Left lobe of liver (tissue), 2 donors: ENCODE results near the gene ZNF26. TPM values are rescaled to one million over a fixed set of nuclear protein-coding genes. Genes with fewer than 3 reads are reported as not detected.
"Not testable (repeated sequence)": the region's sequence is repeated elsewhere in the genome, so short reads cannot be mapped to it uniquely, and the experiment has no call there.

Source experiments
- ATAC-seq: fragments of 200-7000 bp; cut with Tn5 transposase; one replicate; pipeline ENCODE4 v1.9.1; 2020; ENCODE audit warnings: mild to moderate bottlenecking, moderate library complexity
- DNase-seq: peaks from one replicate; pipeline ENCODE4 v3.0.0-alpha.2; 2020; ENCODE audit warnings: low spot score
- total RNA-seq: library from RNA; stranded (reverse); gene quantifications from one replicate; pipeline ENCODE4 v1.2.1, GENCODE V29; 2021
- donor health status: DM: no; HTN: no; CAD: no; lungs with moderate emphysema.
- donor health status: DM: no; HTN: yes; CAD: no.

Gene ZNF26
- total RNA-seq, 1 donor from 2014 or later: 5.1 TPM

DNA sequence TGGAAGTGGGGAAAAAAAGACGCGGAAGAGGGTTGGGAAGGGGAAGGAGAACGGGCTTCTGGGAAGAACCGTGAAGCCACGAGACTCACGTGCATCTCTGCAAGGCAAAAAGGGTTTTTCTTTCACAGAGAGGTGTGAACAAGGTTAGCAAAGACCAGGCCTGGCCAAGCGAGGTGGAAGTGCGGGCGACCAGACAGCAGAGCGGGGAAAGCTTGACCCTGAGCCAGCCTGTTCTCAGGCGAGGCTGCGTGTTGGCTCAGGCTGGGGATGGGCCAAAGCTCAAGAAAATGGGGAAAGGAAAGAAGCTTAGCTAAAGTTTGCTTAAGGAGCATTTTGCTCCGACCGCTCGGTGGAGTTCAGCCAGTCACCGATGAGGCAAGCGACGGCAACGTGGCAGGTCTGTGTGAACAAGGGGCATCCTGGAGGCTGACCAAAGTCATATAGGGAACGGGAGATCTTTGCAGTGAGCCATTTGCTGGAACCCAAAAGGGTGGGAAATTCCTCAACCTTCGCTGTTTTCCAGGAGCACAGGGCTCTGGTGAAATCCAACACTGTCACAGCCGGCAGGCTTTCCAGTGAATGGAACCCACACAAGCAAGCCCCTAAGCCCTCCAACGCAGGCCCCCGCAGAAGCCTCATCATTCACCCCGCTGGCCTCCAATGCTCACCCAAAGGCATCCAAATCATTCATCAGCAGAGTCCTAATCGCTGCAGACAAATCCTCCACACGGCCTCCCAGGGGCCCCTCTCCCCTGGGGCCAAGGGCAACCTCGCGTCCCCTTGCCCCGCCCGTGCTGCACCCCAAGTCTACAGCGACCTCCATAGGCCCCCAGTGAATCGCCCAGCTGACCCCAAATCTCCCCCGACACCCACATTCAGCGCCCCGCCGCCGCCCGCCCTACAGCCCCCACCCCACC lies 30.8 kb upstream of the ZNF26 start:
- DNase-seq: peak; percentile 64
- ATAC-seq: peak; percentile 59

DNA sequence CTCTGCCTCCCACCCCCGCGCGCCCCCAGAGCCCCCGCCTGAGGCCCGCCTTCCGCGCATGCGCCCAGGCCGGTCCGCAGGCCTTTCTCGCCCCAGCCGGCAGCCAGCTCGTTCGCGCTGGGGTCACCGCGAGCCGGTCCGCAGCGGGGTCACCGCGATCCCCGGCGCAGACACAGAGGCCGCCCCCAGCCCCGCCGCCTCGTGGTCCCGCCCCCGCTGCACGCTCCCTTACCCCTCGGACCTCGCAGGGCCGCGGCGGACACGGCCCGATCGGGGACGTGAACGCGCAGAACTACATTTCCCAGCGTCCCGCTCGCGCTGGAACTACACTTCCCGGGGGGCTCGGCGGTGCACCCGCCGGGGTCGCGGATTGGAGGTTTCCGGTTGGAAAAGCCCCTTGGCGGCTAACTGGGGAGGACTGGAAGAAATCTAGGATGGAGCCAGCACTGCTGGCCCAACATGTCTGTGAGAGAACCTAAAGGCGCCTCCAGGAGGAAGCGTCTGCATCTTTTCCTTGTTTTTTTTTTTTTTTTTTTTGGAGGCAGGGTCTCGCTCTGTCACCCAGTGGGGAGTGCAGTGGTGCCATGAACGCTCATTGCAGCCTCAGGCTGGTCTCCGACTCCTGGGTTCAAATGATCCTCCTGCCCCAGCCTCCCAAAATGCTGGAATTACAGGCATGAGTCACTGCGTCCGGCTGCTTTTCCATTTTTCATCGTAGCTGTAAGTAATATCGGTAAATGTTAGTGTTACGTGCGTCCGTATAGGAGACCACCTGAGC lies 30.0 kb upstream of the ZNF26 start, which contains the start of gene ZNF605:
Gene ZNF605, minus strand, starts transcription at position 296 of the 778 bp plus-strand sequence. CDS start 10,671 bp downstream, outside the sequence.
- ATAC-seq (peak; percentile 95), DNase-seq (peak; percentile 92)

DNA sequence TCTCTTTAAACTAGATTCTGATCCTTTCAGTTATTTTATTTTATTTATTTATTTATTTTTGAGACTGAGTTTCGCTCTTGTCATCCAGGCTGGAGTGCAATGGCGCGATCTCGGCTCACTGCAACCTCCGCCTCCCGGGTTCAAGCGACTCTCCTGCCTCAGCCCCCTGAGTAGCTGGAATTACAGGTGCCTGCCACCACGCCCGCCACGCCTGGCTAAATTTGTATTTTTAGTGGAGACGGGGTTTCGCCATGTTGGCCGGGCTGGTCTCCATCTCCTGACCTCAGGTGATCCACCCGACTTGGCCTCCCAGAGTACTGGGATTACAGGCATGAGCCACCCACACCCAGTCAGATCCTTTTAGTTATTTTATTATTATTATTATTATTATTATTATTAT lies 24.4 kb upstream of the ZNF26 start:
- DNase-seq, ATAC-seq: not testable (repeated sequence)

DNA sequence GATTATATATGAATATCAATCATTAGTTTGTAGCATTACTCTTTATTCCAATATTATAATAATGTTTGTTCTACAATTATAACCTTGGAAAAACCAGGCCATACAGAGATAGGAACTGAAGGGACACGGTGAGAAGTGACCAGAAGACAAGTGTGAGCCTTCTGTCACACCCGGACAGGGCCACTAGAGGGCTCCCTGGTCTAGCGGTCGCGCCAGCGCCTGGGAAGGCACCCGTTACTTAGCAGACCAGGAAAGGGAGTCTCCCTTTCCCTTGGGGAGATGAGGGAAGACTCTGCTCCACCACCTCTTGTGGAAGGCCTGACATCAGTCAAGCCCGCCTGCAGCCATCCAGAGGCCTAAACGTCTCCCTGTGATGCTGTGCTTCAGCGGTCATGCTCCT lies 22.2 kb upstream of the ZNF26 start:
- not testable (repeated sequence) for ATAC-seq

DNA sequence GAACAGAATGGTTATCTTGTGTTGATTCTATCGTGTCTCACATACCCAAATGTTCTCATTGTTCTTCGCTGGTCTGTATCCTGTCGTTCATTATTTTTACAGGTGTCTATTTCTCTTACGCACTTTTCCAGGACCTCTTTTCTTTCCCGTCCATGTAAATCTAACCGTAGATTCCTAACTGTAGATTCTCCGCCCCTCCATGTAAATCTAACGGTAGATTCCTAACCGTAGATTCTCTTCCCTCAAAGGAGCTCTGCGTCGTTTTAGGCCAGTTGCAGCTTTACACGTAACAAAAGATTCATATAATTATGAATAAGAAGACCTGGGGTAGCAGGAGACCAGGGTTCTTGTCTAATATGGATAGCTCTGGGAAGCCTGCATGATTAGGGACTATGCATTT lies 20.4 kb upstream of the ZNF26 start:
- DNase-seq (no peak), ATAC-seq (no peak)

More for the DNA sequence above, 22.2 kb upstream of the ZNF26 start:
- not testable (repeated sequence) for DNase-seq

DNA sequence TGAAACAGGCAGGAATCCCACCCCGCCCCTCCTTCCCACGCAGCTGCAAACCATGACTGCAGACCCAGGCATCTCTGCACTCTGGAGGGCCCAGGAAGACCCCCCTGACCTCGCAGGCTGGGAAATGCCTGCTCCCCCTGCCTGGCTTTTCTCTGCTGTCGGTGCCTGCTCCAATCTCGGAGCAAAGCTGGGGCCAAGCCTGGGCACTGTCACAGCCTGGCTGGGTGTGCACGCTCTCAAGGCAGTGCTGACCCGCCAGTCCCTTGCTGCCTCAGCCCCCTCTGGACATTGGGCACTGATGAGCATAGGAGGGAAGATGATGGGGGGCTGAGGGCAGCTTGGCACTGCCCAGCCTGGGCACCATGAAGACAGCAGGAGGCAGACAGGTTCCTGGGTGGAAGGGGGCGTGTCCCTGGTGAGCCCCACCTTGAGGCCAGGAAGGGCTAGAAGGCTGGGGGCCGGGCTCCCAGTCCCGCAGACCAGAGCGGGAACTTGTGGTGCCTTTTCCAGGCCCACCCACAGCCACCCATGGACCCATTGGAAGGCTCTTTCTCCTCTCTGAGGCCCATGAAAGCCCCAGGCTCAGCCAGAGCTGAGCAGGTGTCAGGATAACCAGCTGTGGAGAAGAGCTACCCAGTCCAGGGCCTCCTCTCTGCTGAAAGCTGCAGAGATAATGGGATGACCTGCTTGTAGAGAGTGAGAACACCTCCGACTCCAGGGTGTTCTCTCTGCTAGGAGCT lies 19.3 kb upstream of the ZNF26 start:
- ATAC-seq: no peak

DNA sequence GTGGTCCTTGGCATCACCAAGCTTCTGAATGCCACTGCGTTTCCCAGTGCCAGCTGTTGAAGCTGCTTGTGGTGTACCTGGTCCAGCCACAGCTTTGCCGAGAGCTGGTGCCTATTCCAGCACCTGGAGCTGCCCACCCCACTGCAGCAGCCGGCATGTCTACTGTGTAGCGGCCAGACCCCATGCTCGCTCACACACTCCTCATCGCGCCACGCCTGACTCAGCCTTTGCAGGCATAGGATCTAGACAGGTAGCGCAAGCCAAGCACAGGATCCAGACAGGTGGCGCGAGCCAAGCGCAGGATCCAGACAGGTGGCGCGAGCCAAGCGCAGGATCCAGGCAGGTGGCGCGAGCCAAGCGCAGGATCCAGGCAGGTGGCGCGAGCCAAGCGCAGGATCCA lies 18.4 kb upstream of the ZNF26 start:
- DNase-seq: no peak
- ATAC-seq: no peak

More for the DNA sequence above, 19.3 kb upstream of the ZNF26 start:
- DNase-seq: no peak

DNA sequence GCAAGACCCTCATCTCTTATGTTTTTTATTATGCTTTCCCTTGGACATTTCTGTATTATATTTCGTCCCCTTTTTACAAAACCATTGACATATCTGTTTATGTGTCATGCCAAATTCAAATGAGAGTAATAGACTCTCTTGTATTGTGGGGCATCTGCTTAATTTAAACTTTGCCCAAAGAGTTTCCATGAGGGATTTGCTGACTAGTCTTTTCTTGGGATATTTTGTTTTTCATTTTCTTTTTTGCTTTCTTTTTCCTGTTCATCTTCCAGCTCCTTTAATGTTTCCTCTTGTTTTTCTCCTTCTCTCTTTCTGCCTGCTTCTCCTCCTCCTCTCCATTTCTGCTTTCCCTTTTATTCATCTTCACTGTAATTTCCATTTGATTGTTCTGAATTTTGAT lies 13.8 kb upstream of the ZNF26 start:
- ATAC-seq (no peak), DNase-seq (no peak)

DNA sequence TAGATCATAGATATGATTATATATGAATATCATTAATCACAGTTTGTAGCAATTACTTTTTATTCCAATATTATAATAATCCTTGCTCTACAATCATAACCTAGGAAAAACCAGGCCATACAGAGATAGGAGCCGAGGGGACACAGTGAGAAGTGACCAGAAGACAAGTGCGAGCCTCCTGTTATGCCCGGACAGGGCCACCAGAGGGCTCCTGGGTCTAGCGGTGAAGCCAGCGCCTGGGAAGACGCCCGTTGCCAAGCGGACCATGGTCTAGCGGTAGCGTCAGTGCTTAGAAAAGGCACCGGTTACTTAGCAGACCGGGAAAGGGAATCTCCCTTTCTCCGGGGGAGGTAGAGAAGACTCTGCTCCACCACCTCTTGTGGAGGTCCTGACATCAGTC lies 9.3 kb upstream of the ZNF26 start:
- not testable (repeated sequence) for DNase-seq, ATAC-seq

DNA sequence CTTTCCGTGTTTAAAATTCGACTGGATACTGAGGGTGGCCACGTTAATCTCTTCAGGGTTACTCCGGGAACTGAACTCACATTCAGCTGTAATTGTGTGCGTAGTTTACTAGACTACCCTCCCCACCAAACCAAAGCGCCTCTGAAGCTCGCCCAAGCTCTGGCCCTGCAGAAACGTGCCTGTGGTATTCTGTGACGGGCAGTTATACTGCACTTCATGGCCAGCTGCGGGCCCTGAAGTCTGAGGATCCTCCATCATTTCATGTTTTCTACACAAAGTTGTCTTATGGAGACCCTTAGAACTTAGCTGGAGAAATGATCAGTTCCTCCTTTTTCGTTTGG lies 688 bp downstream of the ZNF26 start:
- ATAC-seq: no peak
- no peak for DNase-seq

DNA sequence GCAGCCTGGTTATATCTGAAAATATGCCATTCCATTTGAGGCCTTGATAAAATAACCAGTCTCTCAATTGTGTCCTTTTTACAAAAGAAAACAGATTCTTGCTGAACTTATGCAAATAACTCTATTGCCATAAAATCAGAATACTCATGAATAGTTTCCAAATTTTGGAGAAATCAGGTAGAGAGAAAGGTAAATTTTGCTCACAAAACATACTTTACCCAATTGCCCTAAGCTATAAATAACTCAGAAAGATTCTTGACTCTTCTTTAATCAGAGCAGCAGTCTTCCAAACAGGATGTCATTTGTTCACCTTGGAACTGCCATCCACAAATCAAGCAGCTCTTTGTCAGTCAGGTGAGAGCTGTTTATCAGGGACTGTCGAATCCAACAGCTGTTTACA lies 12.6 kb downstream of the ZNF26 start:
- DNase-seq (no peak), ATAC-seq (no peak)

DNA sequence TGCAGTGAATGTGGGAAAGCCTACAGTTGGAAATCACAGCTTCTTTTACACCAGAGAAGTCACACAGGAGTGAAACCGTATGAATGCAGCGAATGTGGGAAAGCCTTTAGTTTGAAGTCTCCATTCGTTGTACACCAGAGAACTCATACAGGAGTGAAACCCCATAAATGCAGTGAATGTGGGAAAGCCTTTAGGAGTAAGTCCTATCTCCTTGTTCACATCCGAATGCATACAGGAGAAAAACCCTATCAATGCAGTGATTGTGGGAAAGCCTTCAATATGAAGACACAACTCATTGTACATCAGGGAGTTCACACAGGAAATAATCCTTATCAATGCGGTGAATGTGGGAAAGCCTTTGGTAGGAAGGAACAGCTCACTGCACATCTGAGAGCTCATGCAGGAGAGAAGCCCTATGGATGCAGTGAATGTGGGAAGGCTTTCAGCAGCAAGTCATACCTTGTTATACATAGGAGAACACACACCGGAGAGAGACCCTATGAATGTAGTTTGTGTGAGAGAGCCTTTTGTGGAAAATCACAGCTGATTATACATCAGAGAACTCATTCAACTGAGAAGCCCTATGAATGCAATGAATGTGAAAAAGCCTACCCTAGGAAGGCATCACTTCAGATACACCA lies 24.6 kb downstream of the ZNF26 start:
- ATAC-seq (no peak), DNase-seq (no peak)

DNA sequence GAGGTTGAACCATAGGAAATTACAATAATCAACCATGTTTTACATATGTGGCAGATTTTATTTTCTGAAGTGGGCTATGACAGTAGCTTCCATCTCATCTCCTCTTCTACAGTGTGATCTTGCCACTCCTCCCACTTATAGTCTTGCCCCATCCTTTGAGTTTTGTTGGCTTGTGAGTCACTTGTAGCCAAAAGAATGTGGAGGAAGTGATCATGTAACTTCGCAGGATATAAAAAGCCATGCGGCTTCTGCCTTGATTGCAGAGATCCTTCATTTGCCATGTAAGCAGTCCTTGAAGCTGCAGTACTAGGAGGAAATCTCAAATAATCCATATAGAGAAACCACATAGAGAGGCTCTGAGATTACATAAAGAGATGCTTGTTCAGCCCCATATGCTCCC lies 37.4 kb downstream of the ZNF26 start:
- ATAC-seq (no peak), DNase-seq (no peak)

DNA sequence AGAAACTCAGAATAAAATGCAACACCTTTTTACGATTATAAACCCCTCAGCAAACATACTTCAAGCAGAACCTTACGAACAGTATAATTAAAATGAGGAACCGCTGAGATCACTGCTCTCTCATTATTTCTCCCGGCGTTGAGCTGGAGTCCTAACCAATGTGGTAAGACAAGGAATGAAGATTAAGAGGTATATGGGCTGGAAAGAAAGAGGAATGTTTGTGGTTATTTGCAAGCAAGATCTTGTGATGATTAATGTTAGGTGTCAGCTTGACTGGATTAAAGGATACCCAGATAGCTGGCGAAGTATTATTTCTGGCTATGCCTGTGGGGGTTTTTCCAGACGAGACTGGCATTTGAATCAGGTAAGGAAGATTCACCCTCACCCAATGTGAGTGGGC lies 40.8 kb downstream of the ZNF26 start:
- DNase-seq (no peak), ATAC-seq (no peak)

DNA sequence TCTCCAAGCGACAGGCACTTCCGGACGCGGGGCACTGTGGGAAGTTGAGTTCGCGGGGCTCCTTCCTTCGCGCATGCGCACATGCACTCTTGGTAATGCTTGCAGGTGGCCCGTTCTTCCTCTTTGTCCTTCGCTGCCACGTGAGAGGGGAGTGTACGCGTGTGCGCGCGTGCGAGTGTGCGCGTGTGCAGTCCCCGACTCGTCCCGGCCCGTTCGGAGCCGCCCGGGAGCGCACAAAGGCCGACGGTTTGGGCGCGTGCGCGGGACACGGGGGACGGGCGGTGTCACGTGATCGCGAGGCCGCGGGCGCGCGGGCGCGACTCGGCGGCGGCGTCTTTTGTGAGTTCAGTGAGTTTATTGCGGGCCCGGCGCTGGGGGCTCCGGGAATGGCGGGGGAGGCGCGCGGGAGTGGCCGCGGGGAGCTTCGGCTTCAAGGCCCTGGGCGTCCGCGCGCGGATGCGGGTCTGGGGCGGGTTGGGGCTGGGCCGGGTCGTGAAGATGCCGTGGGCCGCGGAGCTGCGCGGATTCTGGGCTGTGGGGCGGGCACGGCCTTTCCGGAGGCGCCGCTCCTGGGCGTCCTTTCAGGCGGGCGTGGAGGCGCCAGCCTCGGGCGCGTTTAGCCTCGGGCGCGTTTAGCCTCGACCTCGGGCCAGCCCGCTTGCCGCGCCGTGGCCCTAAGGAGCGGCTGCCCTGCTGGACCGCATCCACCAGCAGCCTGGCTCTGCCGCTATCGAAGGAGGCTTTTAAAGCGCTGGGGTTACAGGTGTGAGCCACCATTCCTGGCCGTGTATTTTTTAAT lies 51.2 kb downstream of the ZNF26 start, which contains the start of gene ZNF84:
Gene ZNF84, plus strand, starts transcription at position 303 of the 799 bp plus-strand sequence. CDS start 3,959 bp downstream, outside the sequence.
- DNase-seq: peak; percentile 98
- peak; percentile 95 for ATAC-seq

DNA sequence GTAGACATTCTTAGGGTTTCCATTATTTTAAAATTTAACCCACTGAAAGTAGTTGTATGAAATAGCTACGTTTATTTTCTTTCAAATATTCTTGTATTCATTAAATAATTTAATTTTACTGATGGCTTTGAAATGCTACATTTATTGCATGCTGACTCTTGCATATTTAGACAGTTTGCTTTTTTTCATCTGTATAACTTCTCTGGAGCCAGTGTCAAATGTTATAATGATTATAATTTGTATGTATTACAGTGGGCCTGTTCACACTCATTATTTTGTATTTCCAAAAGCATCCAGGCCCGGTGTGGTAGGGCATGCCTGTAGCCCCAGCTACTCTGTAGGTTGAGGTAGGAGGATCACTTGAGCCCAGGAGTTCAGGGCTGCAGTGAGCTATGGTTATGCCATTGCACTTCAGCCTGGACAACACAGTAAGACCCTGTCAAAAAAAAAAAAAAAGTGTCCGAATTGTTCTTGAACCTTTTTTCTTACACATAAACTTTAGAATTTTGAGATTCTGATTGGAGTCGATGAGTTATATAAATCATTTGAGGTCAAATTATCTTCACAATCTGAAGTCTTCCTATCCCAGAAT lies 52.0 kb downstream of the ZNF26 start:
- no peak for ATAC-seq
- no peak for DNase-seq

DNA sequence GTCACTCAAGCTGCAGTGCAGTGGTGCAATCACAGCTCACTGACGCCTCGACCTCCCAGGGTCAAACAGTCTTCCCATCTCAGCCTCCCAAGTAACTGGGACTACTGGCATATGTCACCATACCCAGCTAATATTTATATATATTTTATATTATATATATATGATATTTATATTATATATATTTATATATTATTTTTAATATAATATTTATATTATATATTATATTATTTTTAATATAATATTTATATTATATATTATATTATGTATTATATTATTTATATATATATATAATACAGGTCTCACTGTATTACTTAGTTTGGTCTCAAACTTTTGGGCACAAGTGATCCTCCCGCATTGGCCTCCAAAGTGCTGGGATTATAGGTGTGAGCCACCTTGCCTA lies 60.5 kb downstream of the ZNF26 start:
- DNase-seq: no peak
- no peak for ATAC-seq

DNA sequence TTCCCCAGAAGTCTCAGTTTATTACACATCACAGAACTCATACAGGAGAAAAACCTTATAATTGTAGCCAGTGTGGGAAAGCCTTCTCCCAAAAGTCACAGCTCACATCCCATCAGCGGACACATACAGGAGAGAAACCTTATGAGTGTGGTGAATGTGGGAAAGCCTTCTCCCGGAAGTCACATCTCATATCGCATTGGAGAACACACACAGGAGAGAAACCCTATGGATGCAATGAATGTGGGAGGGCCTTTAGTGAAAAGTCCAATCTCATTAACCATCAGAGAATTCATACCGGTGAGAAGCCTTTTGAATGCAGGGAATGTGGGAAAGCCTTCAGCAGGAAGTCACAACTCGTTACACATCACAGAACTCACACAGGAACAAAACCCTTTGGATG lies 71.3 kb downstream of the ZNF26 start:
- ATAC-seq: no peak
- no peak for DNase-seq
